Measurements from ENCODE around the gene EPHB2.

DNA sequence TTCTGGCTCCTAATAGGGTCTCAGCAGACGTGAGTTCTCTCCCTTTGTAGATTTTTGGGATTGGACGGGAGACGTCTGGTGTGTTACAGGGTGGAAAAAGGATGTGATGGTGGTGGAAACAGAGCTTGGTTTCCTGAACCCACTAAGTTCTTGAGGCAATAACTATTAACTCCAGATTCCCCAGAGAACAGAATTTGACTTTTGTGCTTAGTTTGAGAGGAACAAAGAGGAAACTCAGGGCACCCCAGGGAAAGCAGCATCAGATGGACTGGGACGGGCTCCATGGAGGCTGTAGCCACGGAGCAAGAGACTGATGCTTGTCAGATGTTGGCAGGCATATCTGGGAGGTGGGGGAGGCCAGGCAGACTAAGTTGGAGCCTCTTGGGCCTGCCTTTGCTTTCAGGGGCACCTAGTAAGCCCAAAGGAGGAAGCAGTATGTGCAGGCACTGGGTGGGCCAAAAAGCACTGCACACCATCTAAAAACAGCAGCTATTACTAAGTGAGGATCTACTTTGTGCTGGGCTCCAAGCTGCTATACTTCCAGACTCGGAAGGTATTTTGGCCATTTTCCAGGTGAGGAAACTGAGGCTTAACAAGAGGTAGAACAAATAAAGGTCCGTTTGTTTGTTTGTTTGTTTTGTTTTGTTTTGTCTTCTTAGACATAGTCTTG lies 66.9 kb downstream of the EPHB2 start:
- TF ChIP-seq EGR1 (IDR thresholded peaks at IDR 0.05) (no peak), EP300 (IDR thresholded peaks at IDR 0.05; ENCODE audit: borderline replicate concordance) (no peak), CREB1 (IDR thresholded peaks at IDR 0.05; ENCODE audit: low read depth) (no peak), RAD21 (IDR thresholded peaks at IDR 0.05; ENCODE audit: low read depth) (no peak), TAF1 (IDR thresholded peaks at IDR 0.05; ENCODE audit: low read depth) (no peak), TEAD4 (IDR thresholded peaks at IDR 0.05) (no peak), YY1 (IDR thresholded peaks at IDR 0.05; ENCODE audit: low read depth) (no peak), TCF12 (IDR thresholded peaks at IDR 0.05; ENCODE audit: low read depth) (no peak), CEBPB (IDR thresholded peaks at IDR 0.05) (no peak)

Measured in Ishikawa (cell line).